ENCODE data around the gene SALL1. TPM values are rescaled to one million over a fixed set of nuclear protein-coding genes. Genes with fewer than 3 reads are reported as not detected.

The SALL1 gene
- total and polyA plus RNA-seq, 2 of the 13 experiments (the other 11 are each of a cell fraction or from before 2014, with no cell fraction given) = 6.6 to 12.3 TPM

DNA sequence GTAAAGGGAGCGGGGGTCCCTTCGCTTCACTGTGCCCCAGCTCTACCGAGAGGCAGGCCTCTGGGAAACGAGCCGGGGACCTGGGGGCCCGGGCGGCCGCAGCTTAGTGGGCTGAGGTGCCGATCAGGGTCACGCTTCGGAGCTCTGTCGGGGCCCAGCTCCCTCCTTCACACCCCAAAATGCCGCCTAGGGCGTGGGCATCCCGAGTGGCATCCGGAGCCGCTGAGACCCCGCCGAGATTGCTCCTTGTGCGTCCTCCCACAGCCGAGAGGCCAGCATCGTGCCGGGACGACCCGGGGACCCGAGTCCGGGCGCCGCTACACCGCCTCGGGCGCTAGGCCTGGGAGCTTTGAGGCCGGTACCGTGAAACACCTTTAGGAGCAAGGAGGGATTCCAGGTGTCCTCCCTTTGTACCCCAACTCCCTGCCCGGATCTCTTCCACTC, 1.3 kb downstream of the SALL1 start (continued):
- TF ChIP-seq ZNF326 (CRISPR knock-in tag; IDR thresholded peaks at IDR 0.05; ENCODE audit: borderline replicate concordance) (no peak), SIX1 (CRISPR knock-in tag; IDR thresholded peaks at IDR 0.05; ENCODE audit: borderline replicate concordance) (no peak), PRPF4 (IDR thresholded peaks at IDR 0.05; ENCODE audit: low read depth, low read length, poor library complexity, severe bottlenecking) (no peak), RBM22 (optimal IDR thresholded peaks at IDR 0.05; ENCODE audit: low read length) (no peak), ZSCAN30 (CRISPR knock-in tag; IDR thresholded peaks at IDR 0.05) (no peak), NKX3-1 (CRISPR knock-in tag; IDR thresholded peaks at IDR 0.05) (no peak), CEBPG (CRISPR knock-in tag; IDR thresholded peaks at IDR 0.05) (no peak), DR1 (CRISPR knock-in tag; IDR thresholded peaks at IDR 0.05) (no peak), SMAD1 (CRISPR knock-in tag; IDR thresholded peaks at IDR 0.05; ENCODE audit: borderline replicate concordance, low read depth) (no peak), RNF2 (conservative IDR thresholded peaks at IDR 0.05; ENCODE audit: low read depth) (no peak), CEBPB (IDR thresholded peaks at IDR 0.05; ENCODE audit: borderline replicate concordance, low read depth, low read length) (no peak)
- TF ChIP-seq, protein P1, sequence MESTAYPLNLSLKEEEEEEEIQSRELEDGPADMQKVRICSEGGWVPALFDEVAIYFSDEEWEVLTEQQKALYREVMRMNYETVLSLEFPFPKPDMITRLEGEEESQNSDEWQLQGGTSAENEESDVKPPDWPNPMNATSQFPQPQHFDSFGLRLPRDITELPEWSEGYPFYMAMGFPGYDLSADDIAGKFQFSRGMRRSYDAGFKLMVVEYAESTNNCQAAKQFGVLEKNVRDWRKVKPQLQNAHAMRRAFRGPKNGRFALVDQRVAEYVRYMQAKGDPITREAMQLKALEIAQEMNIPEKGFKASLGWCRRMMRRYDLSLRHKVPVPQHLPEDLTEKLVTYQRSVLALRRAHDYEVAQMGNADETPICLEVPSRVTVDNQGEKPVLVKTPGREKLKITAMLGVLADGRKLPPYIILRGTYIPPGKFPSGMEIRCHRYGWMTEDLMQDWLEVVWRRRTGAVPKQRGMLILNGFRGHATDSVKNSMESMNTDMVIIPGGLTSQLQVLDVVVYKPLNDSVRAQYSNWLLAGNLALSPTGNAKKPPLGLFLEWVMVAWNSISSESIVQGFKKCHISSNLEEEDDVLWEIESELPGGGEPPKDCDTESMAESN (CRISPR knock-in tag; conservative IDR thresholded peaks at IDR 0.05) = 0 out of 2 replicates have a peak, but pooled peaks have one; percentile 26
- TF ChIP-seq, protein P2, sequence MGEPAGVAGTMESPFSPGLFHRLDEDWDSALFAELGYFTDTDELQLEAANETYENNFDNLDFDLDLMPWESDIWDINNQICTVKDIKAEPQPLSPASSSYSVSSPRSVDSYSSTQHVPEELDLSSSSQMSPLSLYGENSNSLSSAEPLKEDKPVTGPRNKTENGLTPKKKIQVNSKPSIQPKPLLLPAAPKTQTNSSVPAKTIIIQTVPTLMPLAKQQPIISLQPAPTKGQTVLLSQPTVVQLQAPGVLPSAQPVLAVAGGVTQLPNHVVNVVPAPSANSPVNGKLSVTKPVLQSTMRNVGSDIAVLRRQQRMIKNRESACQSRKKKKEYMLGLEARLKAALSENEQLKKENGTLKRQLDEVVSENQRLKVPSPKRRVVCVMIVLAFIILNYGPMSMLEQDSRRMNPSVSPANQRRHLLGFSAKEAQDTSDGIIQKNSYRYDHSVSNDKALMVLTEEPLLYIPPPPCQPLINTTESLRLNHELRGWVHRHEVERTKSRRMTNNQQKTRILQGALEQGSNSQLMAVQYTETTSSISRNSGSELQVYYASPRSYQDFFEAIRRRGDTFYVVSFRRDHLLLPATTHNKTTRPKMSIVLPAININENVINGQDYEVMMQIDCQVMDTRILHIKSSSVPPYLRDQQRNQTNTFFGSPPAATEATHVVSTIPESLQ (CRISPR knock-in tag; conservative IDR thresholded peaks at IDR 0.05) = no peak
- TF ChIP-seq, protein P3, sequence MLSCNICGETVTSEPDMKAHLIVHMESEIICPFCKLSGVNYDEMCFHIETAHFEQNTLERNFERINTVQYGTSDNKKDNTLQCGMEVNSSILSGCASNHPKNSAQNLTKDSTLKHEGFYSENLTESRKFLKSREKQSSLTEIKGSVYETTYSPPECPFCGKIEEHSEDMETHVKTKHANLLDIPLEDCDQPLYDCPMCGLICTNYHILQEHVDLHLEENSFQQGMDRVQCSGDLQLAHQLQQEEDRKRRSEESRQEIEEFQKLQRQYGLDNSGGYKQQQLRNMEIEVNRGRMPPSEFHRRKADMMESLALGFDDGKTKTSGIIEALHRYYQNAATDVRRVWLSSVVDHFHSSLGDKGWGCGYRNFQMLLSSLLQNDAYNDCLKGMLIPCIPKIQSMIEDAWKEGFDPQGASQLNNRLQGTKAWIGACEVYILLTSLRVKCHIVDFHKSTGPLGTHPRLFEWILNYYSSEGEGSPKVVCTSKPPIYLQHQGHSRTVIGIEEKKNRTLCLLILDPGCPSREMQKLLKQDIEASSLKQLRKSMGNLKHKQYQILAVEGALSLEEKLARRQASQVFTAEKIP (CRISPR knock-in tag; IDR thresholded peaks at IDR 0.05; ENCODE audit: borderline replicate concordance) = no peak
- TF ChIP-seq, protein P4, sequence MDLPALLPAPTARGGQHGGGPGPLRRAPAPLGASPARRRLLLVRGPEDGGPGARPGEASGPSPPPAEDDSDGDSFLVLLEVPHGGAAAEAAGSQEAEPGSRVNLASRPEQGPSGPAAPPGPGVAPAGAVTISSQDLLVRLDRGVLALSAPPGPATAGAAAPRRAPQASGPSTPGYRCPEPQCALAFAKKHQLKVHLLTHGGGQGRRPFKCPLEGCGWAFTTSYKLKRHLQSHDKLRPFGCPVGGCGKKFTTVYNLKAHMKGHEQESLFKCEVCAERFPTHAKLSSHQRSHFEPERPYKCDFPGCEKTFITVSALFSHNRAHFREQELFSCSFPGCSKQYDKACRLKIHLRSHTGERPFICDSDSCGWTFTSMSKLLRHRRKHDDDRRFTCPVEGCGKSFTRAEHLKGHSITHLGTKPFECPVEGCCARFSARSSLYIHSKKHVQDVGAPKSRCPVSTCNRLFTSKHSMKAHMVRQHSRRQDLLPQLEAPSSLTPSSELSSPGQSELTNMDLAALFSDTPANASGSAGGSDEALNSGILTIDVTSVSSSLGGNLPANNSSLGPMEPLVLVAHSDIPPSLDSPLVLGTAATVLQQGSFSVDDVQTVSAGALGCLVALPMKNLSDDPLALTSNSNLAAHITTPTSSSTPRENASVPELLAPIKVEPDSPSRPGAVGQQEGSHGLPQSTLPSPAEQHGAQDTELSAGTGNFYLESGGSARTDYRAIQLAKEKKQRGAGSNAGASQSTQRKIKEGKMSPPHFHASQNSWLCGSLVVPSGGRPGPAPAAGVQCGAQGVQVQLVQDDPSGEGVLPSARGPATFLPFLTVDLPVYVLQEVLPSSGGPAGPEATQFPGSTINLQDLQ (CRISPR knock-in tag; IDR thresholded peaks at IDR 0.05) = no peak
- TF ChIP-seq, protein P5, sequence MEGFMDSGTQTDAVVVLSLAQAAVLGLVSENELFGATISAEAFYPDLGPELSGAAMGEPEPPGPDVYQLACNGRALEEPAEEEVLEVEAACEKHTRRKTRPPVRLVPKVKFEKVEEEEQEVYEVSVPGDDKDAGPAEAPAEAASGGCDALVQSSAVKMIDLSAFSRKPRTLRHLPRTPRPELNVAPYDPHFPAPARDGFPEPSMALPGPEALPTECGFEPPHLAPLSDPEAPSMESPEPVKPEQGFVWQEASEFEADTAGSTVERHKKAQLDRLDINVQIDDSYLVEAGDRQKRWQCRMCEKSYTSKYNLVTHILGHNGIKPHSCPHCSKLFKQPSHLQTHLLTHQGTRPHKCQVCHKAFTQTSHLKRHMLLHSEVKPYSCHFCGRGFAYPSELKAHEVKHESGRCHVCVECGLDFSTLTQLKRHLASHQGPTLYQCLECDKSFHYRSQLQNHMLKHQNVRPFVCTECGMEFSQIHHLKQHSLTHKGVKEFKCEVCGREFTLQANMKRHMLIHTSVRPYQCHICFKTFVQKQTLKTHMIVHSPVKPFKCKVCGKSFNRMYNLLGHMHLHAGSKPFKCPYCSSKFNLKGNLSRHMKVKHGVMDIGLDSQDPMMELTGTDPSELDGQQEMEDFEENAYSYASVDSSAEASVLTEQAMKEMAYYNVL (CRISPR knock-in tag; IDR thresholded peaks at IDR 0.05; ENCODE audit: borderline replicate concordance) = no peak
- TF ChIP-seq, protein P6, sequence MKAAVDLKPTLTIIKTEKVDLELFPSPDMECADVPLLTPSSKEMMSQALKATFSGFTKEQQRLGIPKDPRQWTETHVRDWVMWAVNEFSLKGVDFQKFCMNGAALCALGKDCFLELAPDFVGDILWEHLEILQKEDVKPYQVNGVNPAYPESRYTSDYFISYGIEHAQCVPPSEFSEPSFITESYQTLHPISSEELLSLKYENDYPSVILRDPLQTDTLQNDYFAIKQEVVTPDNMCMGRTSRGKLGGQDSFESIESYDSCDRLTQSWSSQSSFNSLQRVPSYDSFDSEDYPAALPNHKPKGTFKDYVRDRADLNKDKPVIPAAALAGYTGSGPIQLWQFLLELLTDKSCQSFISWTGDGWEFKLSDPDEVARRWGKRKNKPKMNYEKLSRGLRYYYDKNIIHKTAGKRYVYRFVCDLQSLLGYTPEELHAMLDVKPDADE (CRISPR knock-in tag; IDR thresholded peaks at IDR 0.05) = no peak

All from HepG2 (cell line).